Lung microvascular endothelial cell (primary cell): ENCODE data around the gene MPP3. TPM values are rescaled to one million over a fixed set of nuclear protein-coding genes. Genes with fewer than 3 reads are reported as not detected.
A peak's percentile ranks its signal among the peaks of the same experiment; 100 is the strongest.
"Not testable (repeated sequence)": the region's sequence is repeated elsewhere in the genome, so short reads cannot be mapped to it uniquely, and the experiment has no call there.

ENCODE experiments used
- DNase-seq, 2 donors: peaks; one replicate each; pipeline versions ENCODE4 v3.0.0 to v3.0.0-alpha.2; 2010; ENCODE audit warnings: low read depth in 2 of 2
- total RNA-seq: library from RNA; depleted of rRNA; stranded (reverse); fragments of >200 nt; gene quantifications from 2 replicates; pipeline ENCODE4 v1.2.1, GENCODE V29; 2014

Gene MPP3, protein sequence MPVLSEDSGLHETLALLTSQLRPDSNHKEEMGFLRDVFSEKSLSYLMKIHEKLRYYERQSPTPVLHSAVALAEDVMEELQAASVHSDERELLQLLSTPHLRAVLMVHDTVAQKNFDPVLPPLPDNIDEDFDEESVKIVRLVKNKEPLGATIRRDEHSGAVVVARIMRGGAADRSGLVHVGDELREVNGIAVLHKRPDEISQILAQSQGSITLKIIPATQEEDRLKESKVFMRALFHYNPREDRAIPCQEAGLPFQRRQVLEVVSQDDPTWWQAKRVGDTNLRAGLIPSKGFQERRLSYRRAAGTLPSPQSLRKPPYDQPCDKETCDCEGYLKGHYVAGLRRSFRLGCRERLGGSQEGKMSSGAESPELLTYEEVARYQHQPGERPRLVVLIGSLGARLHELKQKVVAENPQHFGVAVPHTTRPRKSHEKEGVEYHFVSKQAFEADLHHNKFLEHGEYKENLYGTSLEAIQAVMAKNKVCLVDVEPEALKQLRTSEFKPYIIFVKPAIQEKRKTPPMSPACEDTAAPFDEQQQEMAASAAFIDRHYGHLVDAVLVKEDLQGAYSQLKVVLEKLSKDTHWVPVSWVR
- total RNA-seq = 0.60 and 0.87 TPM in 2 replicates

DNA sequence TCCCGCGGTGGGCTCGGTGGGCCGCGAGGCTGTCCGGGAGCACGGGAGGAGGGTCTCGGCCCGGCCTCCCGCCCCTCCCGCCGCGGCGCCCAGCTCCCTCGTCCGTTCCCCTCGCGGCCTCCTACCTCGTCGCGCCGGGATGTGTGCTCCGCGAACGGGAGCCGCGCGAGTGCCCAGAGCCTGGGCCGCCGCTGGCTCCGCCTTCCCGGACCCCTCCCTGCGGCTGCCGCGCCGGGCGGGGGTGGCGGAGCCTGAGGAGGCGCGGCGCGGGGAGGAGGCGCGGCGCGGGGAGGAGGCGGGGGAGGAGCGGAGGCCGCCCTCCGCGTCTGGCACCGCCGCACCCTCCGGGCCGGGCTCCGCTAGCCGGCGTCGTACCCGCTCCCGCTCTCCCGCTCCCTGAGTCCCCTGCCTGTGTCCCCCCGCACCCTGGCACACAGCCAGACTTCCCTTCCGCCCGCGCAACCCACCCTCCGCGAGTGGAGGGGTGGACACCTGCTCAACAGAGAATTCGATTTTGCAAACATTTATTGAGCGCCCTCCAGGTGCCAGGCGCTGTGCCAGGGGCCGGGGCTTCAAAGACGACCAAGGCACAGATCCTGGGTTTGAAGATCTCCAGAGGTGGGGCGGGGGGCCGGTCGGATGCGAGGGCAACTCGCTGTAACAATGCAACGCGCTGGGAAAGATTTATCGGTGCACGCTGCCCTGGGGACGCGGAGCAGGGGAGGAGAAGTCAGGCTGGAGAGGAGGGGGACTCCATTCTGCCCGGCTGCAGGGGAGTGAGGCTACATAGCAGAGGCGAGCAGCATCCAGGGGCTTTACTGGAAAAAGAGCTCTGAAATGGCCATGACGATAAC lies at the start of gene MPP3:
Gene MPP3, minus strand, starts transcription at position 171 of the 854 bp plus-strand sequence. CDS start 1,240 bp downstream, outside the sequence.
- peak; percentile 38 to 57 for DNase-seq

DNA sequence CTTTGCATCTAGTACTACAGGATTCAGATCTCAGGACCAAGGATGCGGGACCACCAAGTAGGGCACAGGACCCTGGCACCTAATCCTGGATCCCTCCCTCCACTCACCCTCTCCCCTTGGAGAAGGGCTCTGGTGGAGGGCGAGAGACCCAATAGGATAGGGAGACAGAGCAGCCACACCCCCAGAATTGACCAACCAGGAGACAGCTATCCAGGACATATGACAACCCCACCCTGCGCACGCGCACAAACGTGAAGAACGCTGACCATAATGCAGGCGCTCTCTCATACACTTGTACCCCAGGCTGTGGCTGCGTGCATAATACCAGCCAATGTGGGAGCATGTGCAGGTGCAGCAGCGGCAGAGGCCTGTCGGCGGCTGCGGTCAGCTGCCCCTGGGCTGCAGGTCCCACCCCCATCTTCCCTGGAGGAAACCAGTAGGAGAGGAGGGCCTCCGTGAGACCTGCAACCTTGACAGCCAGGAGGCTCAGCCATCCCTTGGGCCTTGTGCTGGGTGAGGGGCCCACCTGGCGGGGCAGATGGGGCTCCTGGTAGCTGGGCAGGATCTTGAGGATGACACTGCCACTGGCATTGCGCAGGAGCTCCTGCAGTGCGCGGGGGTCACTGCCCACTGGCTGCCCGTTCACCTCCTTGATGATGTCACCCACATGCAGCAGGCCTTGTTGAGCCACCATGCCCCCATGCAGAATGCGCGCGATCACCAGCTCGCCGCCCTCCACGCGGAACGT lies 49.0 kb upstream of the MPP3 start:
- DNase-seq = no peak

DNA sequence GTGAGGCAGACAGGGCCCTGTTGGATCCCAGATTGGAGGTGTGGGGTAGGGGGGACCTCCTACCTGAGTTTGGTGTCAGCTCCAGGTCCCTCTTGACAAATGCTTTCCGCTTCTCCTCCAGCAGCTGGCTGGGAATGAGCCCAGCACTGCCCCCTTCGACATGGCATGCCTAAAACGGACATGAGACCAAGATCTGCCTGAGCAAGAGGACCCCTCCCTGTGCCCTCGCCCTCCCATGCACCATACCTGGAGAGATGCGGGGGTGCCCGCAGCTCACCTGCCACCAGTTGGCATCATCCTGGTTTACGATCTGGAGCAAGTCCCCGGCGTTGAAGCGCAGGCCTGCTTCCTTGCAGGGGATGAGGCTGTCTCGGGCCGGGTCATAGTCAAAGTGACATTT lies 48.2 kb upstream of the MPP3 start:
- no peak for DNase-seq

DNA sequence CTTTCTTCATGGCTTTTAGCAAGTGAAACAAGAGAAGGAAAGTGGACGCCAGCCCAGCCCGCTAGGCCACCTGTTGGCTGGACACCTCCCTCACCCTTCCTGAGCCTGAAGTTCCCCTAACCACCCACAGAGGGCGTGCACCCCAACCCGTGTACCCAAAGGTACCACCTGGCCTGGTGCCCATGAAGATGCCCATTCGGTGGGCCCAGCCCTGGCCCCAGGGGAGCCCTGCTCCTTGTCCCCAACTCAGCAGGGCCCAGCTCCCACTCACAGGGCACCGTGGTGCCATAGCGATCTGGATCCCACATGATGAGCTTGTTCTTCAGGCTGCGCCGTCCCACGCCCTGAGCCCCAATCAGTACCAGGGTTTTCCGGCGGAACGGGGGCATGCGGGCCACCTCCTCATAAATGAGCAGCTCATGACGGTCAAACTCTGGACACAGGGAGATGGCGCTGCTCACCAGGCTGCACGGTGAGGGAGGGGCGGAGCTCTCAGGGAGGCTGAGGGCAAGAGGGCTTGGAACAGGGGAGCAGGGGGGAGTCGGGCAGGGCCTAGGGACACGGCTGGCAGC lies 47.6 kb upstream of the MPP3 start:
- DNase-seq = peak; percentile 23 to 47

DNA sequence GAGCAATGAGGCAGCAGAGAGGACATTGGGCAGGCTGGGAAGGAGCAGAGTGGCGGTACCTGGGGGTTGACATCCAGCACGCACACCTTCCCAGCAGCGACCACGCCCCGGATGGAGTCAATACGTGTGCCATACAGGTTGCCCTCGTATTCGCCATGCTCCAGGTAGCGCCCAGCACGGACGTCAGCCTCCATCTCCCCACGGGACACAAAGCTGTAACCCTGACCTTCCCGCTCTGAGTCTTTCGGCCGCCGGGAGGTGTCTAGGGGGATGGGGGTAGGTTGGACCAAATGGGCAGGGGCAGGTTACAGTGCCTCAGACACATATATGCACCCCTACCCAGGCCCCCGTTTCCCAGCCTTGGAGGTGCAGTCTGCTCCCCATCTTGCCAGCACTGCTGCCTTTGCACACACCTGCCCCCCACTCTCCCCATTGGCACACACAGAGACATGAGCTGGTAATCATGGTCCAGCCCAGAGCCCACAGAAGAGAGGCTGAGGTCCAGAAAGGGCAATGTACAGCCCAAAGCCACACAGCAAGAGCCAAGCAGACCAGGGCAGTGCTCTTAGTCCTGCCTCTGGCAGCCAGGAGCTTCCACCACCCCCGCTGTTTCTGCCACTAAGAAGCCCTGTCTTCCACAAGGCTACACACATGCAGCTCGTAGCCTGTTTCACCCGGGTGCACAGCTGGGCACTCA lies 46.9 kb upstream of the MPP3 start:
- no peak for DNase-seq

DNA sequence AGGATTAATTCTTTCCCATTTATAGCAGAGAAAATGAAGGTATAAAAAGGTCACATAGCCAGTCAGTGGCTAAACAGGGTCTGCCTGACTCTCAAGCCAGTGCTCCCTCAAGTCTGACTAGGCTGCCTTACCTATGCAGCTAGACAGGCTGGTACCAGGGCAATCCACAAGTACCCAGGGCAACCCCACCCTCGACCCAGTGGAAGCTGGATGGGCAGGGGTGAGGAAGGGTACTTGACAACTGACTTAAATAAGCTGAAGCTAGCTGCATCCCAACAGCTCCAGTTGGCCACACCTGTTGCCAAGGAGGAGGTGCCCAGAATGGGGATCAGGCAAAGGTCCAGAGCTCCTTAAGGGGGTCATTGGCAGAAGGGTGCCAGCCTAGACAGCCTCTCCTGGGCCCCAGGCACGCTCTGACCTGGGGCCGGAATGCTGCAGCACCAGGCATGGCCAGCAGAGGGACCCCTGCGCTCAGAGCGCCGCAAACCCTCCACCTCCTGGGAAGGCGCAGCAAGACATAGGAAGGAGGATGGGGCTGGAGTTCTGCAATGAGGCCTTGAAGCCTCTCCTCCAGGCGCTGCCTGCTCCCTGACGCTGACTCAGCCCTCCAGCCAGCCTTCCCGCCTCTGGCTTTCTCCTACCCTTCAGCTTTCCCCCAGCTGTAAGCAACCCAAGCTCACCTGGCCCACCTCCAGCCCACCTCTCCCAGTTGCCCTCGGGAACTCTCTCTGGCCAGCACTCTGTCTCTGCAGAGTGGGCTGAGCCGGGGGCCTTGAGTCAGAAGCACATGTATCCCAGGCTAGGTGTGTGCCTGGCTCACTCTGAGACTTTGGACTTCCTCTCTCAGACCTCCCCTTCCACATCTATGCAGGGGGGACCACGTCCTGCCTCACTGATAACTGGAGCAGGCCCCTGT lies 45.6 kb upstream of the MPP3 start:
- DNase-seq = peak; percentile 54 to 70

DNA sequence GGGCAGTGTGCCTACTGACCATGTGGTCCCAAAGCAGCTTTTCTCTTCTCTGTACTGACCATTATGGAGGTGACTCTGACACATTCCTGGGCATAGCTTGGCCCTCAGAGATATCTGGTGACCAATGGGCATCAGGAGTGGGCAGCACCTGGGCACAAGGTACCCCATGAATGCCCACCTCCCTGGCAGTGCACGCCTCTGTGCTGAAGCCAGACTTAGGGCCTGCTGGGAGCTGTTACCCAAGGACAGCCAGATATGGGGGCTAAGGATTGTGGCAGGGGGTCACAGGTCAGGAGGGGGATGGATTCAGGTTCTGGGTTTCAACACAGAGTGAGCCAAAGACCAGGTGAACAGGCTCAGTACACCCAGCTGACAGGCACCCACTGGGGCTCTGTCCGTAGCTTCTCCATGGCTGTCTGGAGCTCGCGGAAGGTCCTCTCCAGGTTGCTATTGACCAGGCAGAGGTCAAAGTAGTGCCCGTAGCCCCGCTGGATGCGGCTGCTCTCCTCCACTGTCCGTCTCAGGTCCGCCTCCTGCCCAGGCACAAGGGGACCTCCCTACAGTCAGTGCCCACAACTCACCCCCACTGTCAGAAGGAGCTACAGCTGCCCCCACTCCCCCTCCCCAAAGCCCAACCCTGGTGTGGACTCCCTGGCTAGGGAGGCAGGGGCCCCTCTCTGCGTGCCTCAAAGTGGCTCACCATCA lies 44.7 kb upstream of the MPP3 start:
- no peak for DNase-seq

DNA sequence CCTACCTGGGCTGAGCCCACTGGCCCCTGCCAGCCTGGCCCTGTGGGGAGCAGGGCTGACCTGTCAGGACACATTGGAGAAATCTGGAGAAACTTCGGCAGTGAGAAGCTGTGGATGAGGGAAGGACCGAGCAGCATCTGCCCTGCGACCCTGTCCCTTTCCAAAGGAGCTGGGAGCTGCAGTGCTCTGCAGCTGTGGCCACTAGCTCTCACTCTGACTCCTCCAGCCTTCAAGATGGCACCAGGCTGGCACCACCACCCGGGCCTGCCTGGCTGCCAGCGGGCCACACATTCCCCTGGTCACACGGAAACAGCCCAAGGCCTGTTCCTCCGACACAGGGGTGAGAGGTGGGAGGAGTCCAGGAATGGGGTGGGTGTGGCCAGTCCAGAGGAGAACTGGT lies 44.1 kb upstream of the MPP3 start:
- DNase-seq = no peak

DNA sequence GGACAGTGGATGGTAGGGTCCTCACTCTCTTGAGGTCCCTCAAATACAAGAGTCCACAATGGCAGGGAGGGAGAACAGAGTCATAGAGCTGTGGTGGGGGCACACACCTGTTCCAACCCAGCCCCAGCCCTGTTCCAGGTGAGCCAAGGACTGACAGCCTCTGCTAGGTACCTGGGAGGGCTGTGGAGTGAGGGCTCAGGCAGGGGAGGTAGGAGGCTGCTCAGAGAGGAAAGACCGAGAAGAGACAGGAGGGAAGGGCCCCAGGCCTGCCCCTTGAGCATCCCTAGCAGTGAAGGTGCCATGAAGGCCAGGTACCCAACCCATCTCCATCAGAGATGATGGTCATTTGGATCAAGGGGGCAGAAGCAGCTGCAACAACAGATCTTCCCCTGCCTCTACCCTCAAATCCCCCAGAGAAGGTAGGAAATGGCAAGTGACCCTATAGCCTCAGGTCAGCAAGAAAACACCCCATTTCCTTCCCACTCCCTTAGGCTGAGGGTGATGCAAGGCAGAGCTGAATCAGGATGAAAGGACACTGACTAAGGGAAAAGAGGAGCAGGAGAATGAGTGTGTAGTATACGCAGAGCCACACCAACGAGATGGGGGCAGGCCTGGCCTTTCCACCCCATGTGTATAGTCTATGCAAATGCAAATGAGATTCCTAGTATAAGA lies 42.7 kb upstream of the MPP3 start:
- DNase-seq = no peak

DNA sequence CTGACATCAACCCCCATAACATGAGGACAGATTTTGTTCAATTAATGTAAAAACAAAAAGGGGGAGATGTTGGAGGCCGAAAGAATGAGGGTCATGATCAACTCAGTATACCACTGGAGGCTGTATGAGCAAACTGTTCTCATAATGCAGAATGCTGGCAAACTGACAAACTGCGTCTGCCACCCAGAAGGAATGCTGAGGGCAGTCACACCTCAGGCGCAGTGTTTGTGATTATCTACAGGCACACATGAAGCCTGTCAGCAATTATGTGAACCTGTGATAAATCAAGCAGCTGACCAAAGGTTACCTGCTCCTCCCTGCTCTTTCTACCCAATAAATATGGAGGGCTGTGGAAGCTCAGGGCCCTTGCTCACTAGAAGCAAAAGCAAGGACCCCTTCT lies 41.3 kb upstream of the MPP3 start:
- DNase-seq = no peak

DNA sequence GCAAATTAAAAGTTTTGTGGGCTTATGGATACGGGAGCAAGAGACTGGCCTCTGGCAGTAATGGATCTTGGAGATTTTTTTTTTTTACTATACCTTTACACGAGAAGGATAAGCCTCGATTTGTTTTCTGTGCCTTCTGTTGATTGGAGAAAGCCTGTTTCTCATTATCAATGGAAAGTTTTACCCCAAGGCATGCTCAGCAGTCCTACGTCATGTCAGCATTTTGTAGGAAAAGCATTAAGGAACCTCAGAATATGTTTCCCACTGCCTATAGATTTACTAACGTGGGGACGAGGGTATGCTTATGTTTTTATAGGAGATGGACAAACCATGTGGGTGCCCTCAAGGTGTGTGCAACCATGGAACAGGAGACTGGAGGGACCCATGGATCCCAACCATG lies 40.9 kb upstream of the MPP3 start:
- no peak for DNase-seq

DNA sequence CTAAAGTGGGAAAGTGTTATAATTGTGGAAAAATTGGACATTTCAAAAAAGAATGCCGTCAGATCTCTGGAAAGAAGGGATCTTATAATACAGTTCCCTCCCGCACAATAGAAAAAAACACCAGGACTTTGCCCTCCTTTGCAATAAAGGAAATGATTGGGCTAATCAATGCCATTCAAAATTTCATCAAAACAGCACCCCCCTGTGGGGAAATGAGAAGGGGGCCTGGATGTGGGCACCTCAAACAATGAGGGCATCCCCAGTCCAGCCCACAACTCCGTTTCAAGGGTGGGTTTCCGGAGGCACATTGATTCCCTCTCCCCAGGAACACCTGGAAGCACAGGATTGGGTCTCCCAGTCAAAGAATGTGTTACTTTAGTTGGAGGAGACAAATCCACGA lies 40.1 kb upstream of the MPP3 start:
- no peak for DNase-seq

DNA sequence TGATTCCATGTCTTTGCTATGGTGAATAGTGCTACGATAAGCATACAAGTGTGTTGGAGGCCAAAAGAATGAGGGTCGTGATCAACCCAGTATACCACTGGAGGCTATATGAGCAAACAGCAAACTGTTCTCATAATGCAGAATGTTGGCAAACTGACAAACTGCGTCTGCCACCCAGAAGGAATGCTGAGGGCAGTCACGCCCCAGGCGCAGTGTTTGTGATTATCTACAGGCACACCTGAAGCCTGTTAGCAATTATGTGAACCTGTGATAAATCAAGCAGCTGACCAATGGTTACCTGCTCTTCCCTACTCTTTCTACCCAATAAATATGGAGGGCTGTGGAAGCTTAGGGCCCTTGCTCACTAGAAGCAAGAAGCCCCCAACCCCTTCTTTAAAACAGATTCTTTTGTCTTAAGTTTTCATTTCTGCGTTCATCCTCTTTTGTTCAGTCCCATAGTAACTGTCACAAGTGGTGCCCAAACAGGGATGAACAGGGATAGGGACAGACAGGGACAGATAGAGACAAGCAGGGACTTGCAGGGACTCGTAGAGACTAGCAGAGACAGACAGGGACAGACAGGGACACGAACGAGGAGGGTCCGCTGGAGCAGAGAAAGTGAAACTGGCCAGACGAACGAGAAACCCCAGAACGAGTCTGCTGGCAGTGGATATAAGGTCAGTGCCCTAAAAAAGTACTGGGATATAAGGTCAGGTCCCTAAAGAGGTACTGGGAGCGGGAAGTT lies 39.2 kb upstream of the MPP3 start:
- no peak for DNase-seq

DNA sequence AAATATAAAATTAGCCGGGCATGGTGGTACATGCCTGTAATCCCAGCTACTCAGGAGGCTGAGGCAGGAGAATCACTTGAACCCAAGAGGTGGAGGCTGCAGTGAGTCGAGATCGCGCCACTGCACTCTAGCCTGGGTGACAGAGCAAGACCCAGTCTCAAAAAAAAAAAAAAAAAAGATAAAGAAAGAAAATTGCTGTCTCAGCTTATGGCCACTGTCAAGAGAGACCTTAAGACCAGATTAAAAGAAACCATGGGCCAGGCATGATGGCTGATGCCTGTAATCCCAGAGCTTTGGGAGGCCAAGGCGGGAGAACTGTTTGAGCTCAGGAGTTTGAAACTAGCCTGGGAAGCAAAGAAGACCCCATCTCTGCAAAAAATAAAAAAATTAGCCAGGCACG lies 36.1 kb upstream of the MPP3 start:
- DNase-seq = not testable (repeated sequence)

DNA sequence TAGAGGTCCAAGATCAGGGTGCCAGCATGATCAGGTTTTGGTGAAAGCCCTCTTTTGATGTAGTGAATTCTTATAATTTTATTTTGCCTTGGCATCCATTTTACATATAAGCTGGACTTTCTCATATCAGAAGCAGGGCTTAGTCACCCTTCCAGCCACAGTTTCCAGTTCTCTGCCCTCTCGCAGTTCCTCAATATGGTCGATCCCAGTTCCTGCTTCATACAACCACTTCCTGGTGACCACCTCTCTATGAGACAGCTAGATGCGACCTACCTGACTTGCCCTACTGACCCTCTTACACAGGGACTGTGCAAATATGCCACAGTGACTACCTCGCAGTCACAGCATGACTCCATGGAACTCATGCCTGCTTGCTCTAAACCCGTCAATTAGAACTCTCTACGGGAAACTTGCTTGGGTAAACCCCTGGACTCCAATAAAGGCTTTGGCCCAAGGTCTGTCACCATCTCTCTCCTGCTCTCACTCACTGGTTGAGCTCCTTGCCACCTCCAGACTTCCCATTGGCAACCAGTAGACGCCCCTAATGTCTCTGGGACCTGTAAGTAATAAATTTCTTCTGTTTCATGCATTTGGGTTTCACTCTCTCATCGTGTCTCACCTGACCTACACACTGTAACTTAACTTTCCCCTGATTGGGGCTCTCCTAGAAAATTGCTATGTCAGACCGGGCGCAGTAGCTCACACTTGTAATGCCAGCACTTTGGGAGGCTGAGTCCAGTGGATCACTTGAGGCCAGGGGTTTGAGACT lies 35.5 kb upstream of the MPP3 start:
- DNase-seq = no peak

DNA sequence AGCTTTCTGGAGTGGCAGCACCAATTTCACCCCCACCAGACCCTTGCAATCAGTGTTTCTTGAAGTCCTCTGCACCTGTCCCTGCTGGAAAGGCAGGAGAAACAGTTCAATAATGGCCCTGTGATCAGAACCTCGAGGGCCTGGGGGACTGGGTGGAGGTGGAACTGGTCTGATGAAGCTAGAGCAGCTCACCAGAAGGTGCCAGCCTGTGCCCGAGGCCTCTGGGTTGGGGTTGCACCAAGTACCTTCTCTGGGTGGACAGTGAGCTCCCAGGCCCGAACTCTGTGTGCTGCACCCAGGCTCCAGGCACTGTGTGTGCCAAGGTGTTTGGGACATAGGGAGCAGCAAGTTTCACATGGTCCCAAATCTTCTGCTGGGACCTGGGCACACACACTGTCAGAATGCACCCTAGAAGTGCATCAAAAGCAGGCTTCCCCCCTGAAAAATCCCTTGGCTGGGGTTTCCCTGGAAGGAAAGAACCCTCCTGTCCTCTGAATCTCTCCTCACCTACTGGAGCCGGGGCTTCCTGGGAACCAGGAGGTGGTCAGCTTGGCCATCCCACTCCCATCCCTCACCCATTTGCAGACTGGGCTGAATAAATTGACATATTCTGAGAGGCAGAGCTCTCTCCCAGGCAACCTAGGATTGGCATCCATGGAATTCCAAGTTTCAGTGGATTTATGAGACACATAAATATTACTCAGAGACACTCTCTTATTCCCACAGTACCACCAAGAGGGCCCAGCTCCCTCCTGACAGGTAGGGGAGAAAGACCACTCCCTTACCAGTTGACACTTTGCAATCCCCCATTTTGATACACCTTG lies 31.4 kb upstream of the MPP3 start:
- no peak for DNase-seq
